H1 (cell line): Measurements from ENCODE around the gene SUCLG2. TPM values are rescaled to one million over a fixed set of nuclear protein-coding genes. Genes with fewer than 3 reads are reported as not detected.

Experiments
- CTCF ChIA-PET: fragments of 300-600 bp; sonication (Branson Sonifier 250); formaldehyde crosslinking; loops from one replicate; lab custom pipeline; 2021; ENCODE audit not compliant: partially characterized antibody; lab: Charles Lee
- POLR2A ChIA-PET: fragments of 300-600 bp; sonication (Branson Sonifier 250); formaldehyde crosslinking; loops from one replicate; lab custom pipeline; 2021; ENCODE audit warnings: inconsistent platforms; ENCODE audit not compliant: partially characterized antibody; lab: Charles Lee
- DNase-seq, 2 experiments: peaks; one replicate each; pipeline versions ENCODE4 v3.0.0 to v3.0.0-alpha.2; 2010 to 2022; ENCODE audit warnings: low spot score in 2 of 2, low read depth in 1 of 2, mixed read lengths in 1 of 2
- FAIRE-seq: peaks from 2 replicates; lab custom pipeline; 2011; peaks lifted over from hg19 to GRCh38; lab: Jason Lieb, UNC
- H2AFZ ChIP-seq: 2 replicates; pipeline ENCODE4 v1.8.1; 2012; ENCODE audit warnings: low read length, inconsistent platforms
- H2AK5ac ChIP-seq: 2 replicates; pipeline ENCODE4 v1.6.1; 2013; ENCODE audit warnings: low read depth, low read length
- H2BK120ac ChIP-seq: replicated peaks from 2 replicates; pipeline ENCODE3; 2013; ENCODE audit warnings: low read depth, low read length, inconsistent platforms
- H2BK12ac ChIP-seq: 2 replicates; pipeline ENCODE4 v1.6.1; 2013; ENCODE audit warnings: low read depth, low read length
- H2BK15ac ChIP-seq: 2 replicates; pipeline ENCODE4 v1.6.1; 2013; ENCODE audit warnings: low read length
- H2BK20ac ChIP-seq: 2 replicates; pipeline ENCODE4 v1.6.1; 2013; ENCODE audit warnings: low read length
- H2BK5ac ChIP-seq: 2 replicates; pipeline ENCODE4 v1.6.1; 2013; ENCODE audit warnings: low read depth, low read length
- H3K14ac ChIP-seq: 2 replicates; pipeline ENCODE4 v1.6.1; 2013; ENCODE audit warnings: inconsistent platforms; ENCODE audit not compliant: insufficient read length
- H3K18ac ChIP-seq: 2 replicates; pipeline ENCODE4 v1.6.1; 2013; ENCODE audit warnings: low read length; ENCODE audit errors: extremely low read depth
- H3K23ac ChIP-seq: 2 replicates; pipeline ENCODE4 v1.6.1; 2013; ENCODE audit warnings: inconsistent platforms; ENCODE audit not compliant: insufficient read length
- H3K23me2 ChIP-seq: 2 replicates; pipeline ENCODE4 v1.6.1; 2013; ENCODE audit warnings: low read depth, low read length
- H3K27ac ChIP-seq: 2 replicates; pipeline ENCODE4 v1.6.1; 2011; ENCODE audit warnings: low read depth, low read length, inconsistent platforms
- H3K27me3 ChIP-seq, 4 experiments: replicated peaks in 1 of 4; 1 replicate in 1 of 4; 2 replicates in 3 of 4; pipeline versions ENCODE4 v1.6.1 to v1.8.1; 2011 to 2013; ENCODE audit warnings: low read length in 3 of 4, mild to moderate bottlenecking in 3 of 4, inconsistent platforms in 2 of 4, mixed read lengths in 2 of 4, moderate library complexity in 1 of 4; ENCODE audit not compliant: control insufficient read depth in 3 of 4, insufficient read depth in 3 of 4; ENCODE audit errors: extremely low read depth in 1 of 4
- H3K36me3 ChIP-seq, 4 experiments: 2 replicates each; pipeline versions ENCODE4 v1.6.1 to v1.8.1; 2011 to 2013; ENCODE audit warnings: mild to moderate bottlenecking in 4 of 4, low read length in 3 of 4, moderate library complexity in 2 of 4, control low read depth in 1 of 4, inconsistent platforms in 1 of 4; ENCODE audit not compliant: insufficient read depth in 4 of 4, control insufficient read depth in 2 of 4
- H3K4ac ChIP-seq: replicated peaks from 2 replicates; pipeline ENCODE3; 2013; ENCODE audit warnings: low read length, low read depth, mixed read lengths, inconsistent platforms; ENCODE audit not compliant: insufficient read length
- H3K4me1 ChIP-seq, 4 experiments: replicated peaks in 1 of 4; 1 replicate in 1 of 4; 2 replicates in 3 of 4; pipeline versions ENCODE4 v1.6.1 to v1.8.1; 2011 to 2013; ENCODE audit warnings: low read length in 3 of 4, inconsistent platforms in 2 of 4, mixed read lengths in 1 of 4; ENCODE audit not compliant: insufficient read depth in 4 of 4, control insufficient read depth in 3 of 4
- H3K4me2 ChIP-seq, 2 experiments: 2 replicates each; pipeline versions ENCODE4 v1.6.1 to v1.8.1; 2011 to 2013; ENCODE audit warnings: low read depth in 2 of 2, low read length in 2 of 2, control low read depth in 1 of 2, inconsistent platforms in 1 of 2, mild to moderate bottlenecking in 1 of 2; ENCODE audit not compliant: insufficient read depth in 1 of 2
- H3K4me3 ChIP-seq, 4 experiments: fragments of 200-600, 300-600 bp in 1 of 4; sonication (generic), shearing (Covaris generic), sonication (Bioruptor Twin) in 1 of 4; 2 replicates each; pipeline versions ENCODE4 v1.5.1 to v1.8.1; 2011 to 2016; ENCODE audit warnings: low read length in 4 of 4, low read depth in 3 of 4, control low read depth in 2 of 4, inconsistent platforms in 2 of 4, mild to moderate bottlenecking in 2 of 4, mixed read lengths in 1 of 4, moderate library complexity in 1 of 4; ENCODE audit not compliant: insufficient read depth in 2 of 4; ENCODE audit errors: extremely low read depth in 1 of 4
- H3K56ac ChIP-seq: replicated peaks from 2 replicates; pipeline ENCODE3; 2013; ENCODE audit warnings: low read depth, mild to moderate bottlenecking, mixed read lengths, low read length, inconsistent platforms; ENCODE audit not compliant: insufficient read length
- H3K79me1 ChIP-seq: 2 replicates; pipeline ENCODE4 v1.6.1; 2013; ENCODE audit warnings: low read depth, low read length, control low read depth
- H3K79me2 ChIP-seq, 2 experiments: 2 replicates each; pipeline versions ENCODE4 v1.6.1 to v1.8.1; 2012 to 2013; ENCODE audit warnings: low read length in 2 of 2, mild to moderate bottlenecking in 2 of 2, inconsistent platforms in 1 of 2; ENCODE audit not compliant: insufficient read depth in 2 of 2, control insufficient read depth in 1 of 2
- H3K9ac ChIP-seq, 4 experiments: replicated peaks in 1 of 4; 1 replicate in 1 of 4; 2 replicates in 3 of 4; pipeline versions ENCODE4 v1.6.1 to v1.8.1; 2011 to 2013; ENCODE audit warnings: low read depth in 3 of 4, low read length in 3 of 4, control low read depth in 2 of 4, mild to moderate bottlenecking in 2 of 4, moderate library complexity in 2 of 4, inconsistent platforms in 1 of 4; ENCODE audit errors: extremely low read depth in 1 of 4
- H3K9me3 ChIP-seq, 2 experiments: 2 replicates each; pipeline versions ENCODE4 v1.6.1 to v1.8.1; 2012 to 2013; ENCODE audit warnings: mild to moderate bottlenecking in 2 of 2, moderate library complexity in 2 of 2, control low read depth in 1 of 2, inconsistent platforms in 1 of 2, low read depth in 1 of 2, low read length in 1 of 2, mixed read lengths in 1 of 2; ENCODE audit not compliant: insufficient read depth in 2 of 2
- H4K20me1 ChIP-seq, 2 experiments: replicated peaks in 1 of 2; 2 replicates each; pipeline versions ENCODE3 to v1.8.1; 2011 to 2013; ENCODE audit warnings: inconsistent platforms in 2 of 2, low read length in 2 of 2, mild to moderate bottlenecking in 1 of 2; ENCODE audit not compliant: insufficient read depth in 2 of 2, control insufficient read depth in 1 of 2
- H4K5ac ChIP-seq: 2 replicates; pipeline ENCODE4 v1.6.1; 2013; ENCODE audit warnings: low read length, low read depth, mixed read lengths, inconsistent platforms; ENCODE audit not compliant: insufficient read length
- H4K8ac ChIP-seq: 2 replicates; pipeline ENCODE4 v1.8.0; 2013; ENCODE audit warnings: mild to moderate bottlenecking, moderate library complexity, low read length, inconsistent platforms; ENCODE audit not compliant: insufficient read depth; ENCODE audit errors: extremely low read depth
- H4K91ac ChIP-seq: replicated peaks from 2 replicates; pipeline ENCODE3; 2013; ENCODE audit warnings: low read length, mixed read lengths, inconsistent platforms; ENCODE audit not compliant: insufficient read length
- BRCA1 ChIP-seq: IDR thresholded peaks from 2 replicates; pipeline ENCODE4 v1.6.1; 2012; ENCODE audit warnings: low read depth, low read length, improper control_type of control experiment
- CBX5 ChIP-seq: fragments of 300-800, 300-1000 bp; sonication (generic); IDR thresholded peaks from 2 replicates; pipeline ENCODE4 v1.7.1; 2016; ENCODE audit warnings: antibody characterized with exemption, low read length, low read depth
- CEBPB ChIP-seq: IDR thresholded peaks from 2 replicates; pipeline ENCODE4 v1.6.1; 2012; ENCODE audit warnings: low read depth, low read length
- CREB1 ChIP-seq: IDR thresholded peaks from 2 replicates; pipeline ENCODE4 v1.6.1; 2012; ENCODE audit warnings: inconsistent platforms
- EGR1 ChIP-seq: IDR thresholded peaks from 2 replicates; pipeline ENCODE4 v1.6.1; 2011; ENCODE audit warnings: low read depth, low read length, borderline replicate concordance
- GTF2F1 ChIP-seq: IDR thresholded peaks from 2 replicates; pipeline ENCODE4 v1.6.1; 2012; ENCODE audit warnings: low read depth, low read length, improper control_type of control experiment, borderline replicate concordance
- NRF1 ChIP-seq: IDR thresholded peaks from 2 replicates; pipeline ENCODE4 v1.6.1; 2011; ENCODE audit warnings: mild to moderate bottlenecking, low read depth, low read length, improper control_type of control experiment
- PHF8 ChIP-seq: fragments of 200-600 bp; sonication (generic); conservative IDR thresholded peaks from 2 replicates; pipeline ENCODE4 v1.7.1; 2012; ENCODE audit warnings: low read depth, mild to moderate bottlenecking, inconsistent platforms, low read length, moderate library complexity
- POLR2A ChIP-seq, 2 experiments: IDR thresholded peaks; 1 replicate in 1 of 2; 2 replicates in 1 of 2; pipeline ENCODE4 v1.6.1; 2011; ENCODE audit warnings: low read depth in 2 of 2, low read length in 2 of 2, mild to moderate bottlenecking in 2 of 2; ENCODE audit errors: control extremely low read depth in 1 of 2
- RAD21 ChIP-seq, 2 experiments: IDR thresholded peaks in 1 of 2; conservative IDR thresholded peaks in 1 of 2; 2 replicates each; pipeline ENCODE4 v1.6.1; 2011; ENCODE audit warnings: low read depth in 2 of 2, low read length in 2 of 2, improper control_type of control experiment in 1 of 2, inconsistent platforms in 1 of 2, mild to moderate bottlenecking in 1 of 2, moderate library complexity in 1 of 2
- RBBP5 ChIP-seq: IDR thresholded peaks from 2 replicates; pipeline ENCODE4 v1.7.1; 2012; ENCODE audit warnings: low read depth, mild to moderate bottlenecking, inconsistent platforms, low read length, moderate library complexity, borderline replicate concordance
- RNF2 ChIP-seq: fragments of 200-900, 300-1000 bp; sonication (generic); IDR thresholded peaks from 2 replicates; pipeline ENCODE4 v1.7.1; 2016; ENCODE audit warnings: borderline replicate concordance, low read depth, mild to moderate bottlenecking, antibody characterized with exemption, low read length; ENCODE audit not compliant: poor library complexity, severe bottlenecking; ENCODE audit errors: missing control alignments
- SIX5 ChIP-seq: IDR thresholded peaks from 2 replicates; pipeline ENCODE4 v1.6.1; 2011; ENCODE audit warnings: mild to moderate bottlenecking, low read depth, low read length
- SP2 ChIP-seq: IDR thresholded peaks from 2 replicates; pipeline ENCODE4 v1.6.1; 2012; ENCODE audit warnings: mild to moderate bottlenecking, low read length, inconsistent platforms
- SP4 ChIP-seq: IDR thresholded peaks from 2 replicates; pipeline ENCODE4 v1.6.1; 2012; ENCODE audit warnings: low read length, inconsistent platforms
- ZNF274 ChIP-seq: IDR thresholded peaks from 2 replicates; pipeline ENCODE4 v1.7.0; 2012; ENCODE audit warnings: low read length, borderline replicate concordance; ENCODE audit errors: extremely low read depth
- WGBS, 2 experiments: shearing (Covaris generic) in 1 of 2; methylation state at CpG; one replicate each; pipeline versions ENCODE4 v1.1.6 to v1.1.7; 2013 to 2015; ENCODE audit warnings: low lambda C conversion rate in 2 of 2, mixed read lengths in 2 of 2, inconsistent platforms in 1 of 2, low coverage in 1 of 2, missing lambda C conversion rate in 1 of 2; ENCODE audit not compliant: insufficient replicate concordance in 2 of 2, insufficient coverage in 1 of 2, insufficient read length in 1 of 2; ENCODE audit errors: extremely low coverage in 1 of 2, missing lambda C conversion rate in 1 of 2; 5-methylcytosine and 5-hydroxymethylcytosine counted together
- polyA plus RNA-seq, 7 experiments: library from polyadenylated mRNA; depleted of rRNA in 3 of 7; stranded (reverse) in 5 of 7; unstranded in 2 of 7; fragments of >200 nt in 5 of 7; fragments of 200-250 nt in 2 of 7; gene quantifications; 1 replicate in 5 of 7; 2 replicates in 1 of 7; 4 replicates in 1 of 7; pipeline versions ENCODE4 v1.2.1 to v1.2.3, GENCODE V29; 2011 to 2013; ENCODE audit warnings: missing spikeins in 2 of 7, mixed read lengths in 2 of 7
- total RNA-seq: library from RNA; stranded (reverse); fragmentation: NEBNext Ultra II Directional; extraction: Animal tissue kit (Norgen Biotek cat#: 25700); gene quantifications from 2 replicates; pipeline ENCODE4 v1.2.1, GENCODE V29; 2021

SUCLG2 gene
- total and polyA plus RNA-seq, 2 of the 8 experiments (the other 6 are each of a cell fraction or from before 2014, with no cell fraction given) = 12.9 to 46.2 TPM

GRCh38 chr3:67635806-67636205 lies 18.6 kb downstream of the SUCLG2 start:
- H2BK12ac ChIP-seq = no peak overlapping the region
- no peak overlapping the region for H3K27ac ChIP-seq
- POLR2A ChIA-PET = no interaction called here
- H4K91ac ChIP-seq = no peak overlapping the region
- H3K4me2 ChIP-seq = no peak overlapping the region
- H2AK5ac ChIP-seq = no peak overlapping the region
- no peak overlapping the region for H4K8ac ChIP-seq
- H3K56ac ChIP-seq = no peak overlapping the region
- H2BK120ac ChIP-seq = no peak overlapping the region
- CTCF ChIA-PET = interaction anchor here (0.6 to 1.2 kb wide), 2 partner anchors 16 to 24 kb away, joined by 3 to 4 read pairs; no protein-coding TSS in a partner anchor
- H2BK20ac ChIP-seq = no peak overlapping the region
- no peak overlapping the region for H3K4ac ChIP-seq
- peaks cover 0 to 5% (median 2%) of the 10 kb centered on the region in 4 experiments; a peak in 2 of 7 replicates for H3K4me1 ChIP-seq
- H3K36me3 ChIP-seq = no peaks in the 10 kb centered on the region
- H3K79me1 ChIP-seq = peaks cover 2% of the 10 kb centered on the region; the same call in 1 of the 2 replicates
- H3K23ac ChIP-seq = no peak overlapping the region
- no peak overlapping the region for H3K9ac ChIP-seq
- DNase-seq = no peak
- no peak overlapping the region for H3K4me3 ChIP-seq
- no peak for FAIRE-seq
- H3K27me3 ChIP-seq = no peaks in the 10 kb centered on the region
- 100% methylated on average over 2 of the region's 2 CpGs; no CpG with 5 or more reads in 1 of the 2 experiments for WGBS, 2 experiments
- no peaks in the 10 kb centered on the region for H3K23me2 ChIP-seq
- no peak overlapping the region for H3K18ac ChIP-seq
- H2BK5ac ChIP-seq = no peak overlapping the region
- H2BK15ac ChIP-seq = no peak overlapping the region
- H2AFZ ChIP-seq = no peak overlapping the region
- no peaks in the 10 kb centered on the region for H4K20me1 ChIP-seq
- peaks cover 0 to 9% of the 10 kb centered on the region in 2 experiments; a peak in 1 of 4 replicates for H3K79me2 ChIP-seq
- H4K5ac ChIP-seq = no peak overlapping the region
- no peaks in the 10 kb centered on the region for H3K9me3 ChIP-seq
- H3K14ac ChIP-seq = no peak overlapping the region
- no peak for TF ChIP-seq ZNF274
- TF ChIP-seq RBBP5 = no peak
- no peak for TF ChIP-seq PHF8
- TF ChIP-seq SIX5 = no peak
- TF ChIP-seq POLR2A (IDR thresholded peaks at IDR 0.05; ENCODE audit: control extremely low read depth in 1 of 2, low read depth in 2 of 2, low read length in 2 of 2) = no peak
- no peak for TF ChIP-seq CEBPB
- TF ChIP-seq BRCA1 = no peak
- TF ChIP-seq NRF1 = no peak
- no peak for TF ChIP-seq CREB1
- TF ChIP-seq EGR1 = no peak
- TF ChIP-seq CBX5 = no peak
- no peak for TF ChIP-seq RNF2
- TF ChIP-seq SP2 = no peak
- no peak for TF ChIP-seq SP4
- TF ChIP-seq RAD21 (IDR thresholded peaks at IDR 0.05 in 1 of 2, conservative IDR thresholded peaks at IDR 0.05 in 1 of 2; ENCODE audit: low read depth in 2 of 2, low read length in 2 of 2) = no peak
- TF ChIP-seq GTF2F1 = no peak
